Upper lobe of left lung (tissue), 6 donors: Measurements from ENCODE around the gene UBAC1. TPM values are rescaled to one million over a fixed set of nuclear protein-coding genes. Genes with fewer than 3 reads are reported as not detected.
A peak's percentile ranks its signal among the peaks of the same experiment; 100 is the strongest.

Experiments used
- ATAC-seq, 2 donors: fragments of 200-7000 bp; cut with Tn5 transposase; one replicate each; pipeline ENCODE4 v1.9.1; 2022; ENCODE audit warnings: mild to moderate bottlenecking in 2 of 2, moderate library complexity in 2 of 2; ENCODE audit not compliant: low FRiP score in 2 of 2
- DNase-seq, 2 donors: peaks; one replicate each; pipeline ENCODE4 v3.0.0-alpha.2; 2019 to 2020
- H3K27ac ChIP-seq, 4 donors: fragments of 200-600 bp; sonication (generic); one replicate each; pipeline ENCODE4 v1.5.1; 2016 to 2019
- H3K27me3 ChIP-seq, 4 donors: fragments of 200-600 bp; sonication (generic); one replicate each; pipeline ENCODE4 v1.5.1; 2017 to 2019
- H3K36me3 ChIP-seq, 4 donors: fragments of 200-600 bp; sonication (generic); one replicate each; pipeline ENCODE4 v1.5.1; 2016 to 2019
- H3K4me1 ChIP-seq, 4 donors: fragments of 200-600 bp; sonication (generic); one replicate each; pipeline ENCODE4 v1.5.1; 2018 to 2019
- H3K4me3 ChIP-seq, 4 donors: fragments of 200-600 bp; sonication (generic); one replicate each; pipeline ENCODE4 v1.5.1; 2017 to 2019; ENCODE audit warnings: mild to moderate bottlenecking in 2 of 4, moderate library complexity in 1 of 4
- H3K9me3 ChIP-seq, 4 donors: fragments of 200-600 bp; sonication (generic); one replicate each; pipeline ENCODE4 v1.5.1; 2018 to 2019
- CTCF ChIP-seq, 6 experiments: fragments of 450-650 bp in 4 of 6; fragments of 200-600 bp in 2 of 6; sonication (generic) in 2 of 6; IDR thresholded peaks; one replicate each; pipeline ENCODE4 v1.5.1; 2016 to 2019; ENCODE audit warnings: antibody characterized with exemption in 6 of 6
- EP300 ChIP-seq, 4 donors: sonication (generic); formaldehyde crosslinking; IDR thresholded peaks; one replicate each; pipeline ENCODE4 v1.5.1; 2017; ENCODE audit warnings: antibody characterized with exemption in 4 of 4, control low read depth in 2 of 4
- POLR2A ChIP-seq, 4 donors: fragments of 450-650 bp; IDR thresholded peaks; one replicate each; pipeline ENCODE4 v1.5.1; 2016 to 2017; ENCODE audit warnings: antibody characterized with exemption in 4 of 4, mild to moderate bottlenecking in 2 of 4
- POLR2AphosphoS5 ChIP-seq, 2 donors: sonication (generic); formaldehyde crosslinking; IDR thresholded peaks; one replicate each; pipeline ENCODE4 v1.5.1; 2017; ENCODE audit warnings: antibody characterized with exemption in 2 of 2
- WGBS, 2 donors: methylation state at CpG; one replicate each; pipeline ENCODE4 v1.1.5; 2017 to 2018; 5-methylcytosine and 5-hydroxymethylcytosine counted together
- total RNA-seq, 6 donors: library from RNA; depleted of rRNA in 4 of 6; stranded (reverse); fragments of >200 nt in 4 of 6; gene quantifications; one replicate each; pipeline versions ENCODE4 v1.1.0 to v1.2.1, GENCODE V29; 2016 to 2021
- donor health status: DM: no; HTN: no; CAD: no; lungs with moderate emphysema.
- donor health status: DM: no; HTN: yes; CAD: no; lungs with severe emphysema.

The UBAC1 gene
- total RNA-seq, 6 donors from 2014 or later = 38.0 to 72.3 (median 49.3) TPM

- WGBS, 2 donors = 90 to 96% methylated on average over 4 to 16 of the region's 23 CpGs
- H3K4me1 ChIP-seq = no peaks in the 10 kb centered on the region
- DNase-seq = peak in 1 of 2 donors; percentile 62
- no peak for TF ChIP-seq POLR2AphosphoS5 (IDR thresholded peaks at IDR 0.05)
- peaks cover 0 to 48% (median 32%) of the 10 kb centered on the region in 4 donors for H3K36me3 ChIP-seq
- H3K9me3 ChIP-seq = no peaks in the 10 kb centered on the region
- no peak overlapping the region for H3K27ac ChIP-seq
- H3K4me3 ChIP-seq = no peak overlapping the region
- no peak for ATAC-seq
- no peaks in the 10 kb centered on the region for H3K27me3 ChIP-seq
Measured at GRCh38 chr9:135928074-135928730, 33.0 kb downstream of the UBAC1 start.

- DNase-seq (peak in 1 of 2 donors; percentile 74), ATAC-seq (peak in 1 of 2 donors; percentile 8)
- TF ChIP-seq POLR2A (IDR thresholded peaks at IDR 0.05) (no peak), EP300 (IDR thresholded peaks at IDR 0.05) (no peak), POLR2AphosphoS5 (IDR thresholded peaks at IDR 0.05) (no peak), CTCF (IDR thresholded peaks at IDR 0.05) (no peak)
Measured at GRCh38 chr9:135927195-135928013, 33.8 kb downstream of the UBAC1 start.

GRCh38 chr9:135926402-135927194, 34.6 kb downstream of the UBAC1 start:
- Histone ChIP-seq H3K4me1 (no peaks in the 10 kb centered on the region), H3K9me3 (no peaks in the 10 kb centered on the region), H3K27me3 (no peaks in the 10 kb centered on the region), H3K4me3 (no peak overlapping the region), H3K27ac (peak overlapping the region in 1 of 4 donors; percentile 28), H3K36me3 (peaks cover 0 to 34% (median 20%) of the 10 kb centered on the region in 4 donors)
- peak; percentile 3 to 66 for ATAC-seq
- TF ChIP-seq EP300 (IDR thresholded peaks at IDR 0.05) = no peak
- TF ChIP-seq CTCF (IDR thresholded peaks at IDR 0.05) = no peak
- no peak for TF ChIP-seq POLR2A (IDR thresholded peaks at IDR 0.05)
- no peak for TF ChIP-seq POLR2AphosphoS5 (IDR thresholded peaks at IDR 0.05)
- 74 to 79% methylated on average over 15 to 26 of the region's 27 CpGs for WGBS, 2 donors
- peak; percentile 62 to 71 for DNase-seq

More at GRCh38 chr9:135927195-135928013, 33.8 kb downstream of the UBAC1 start:
- 92% methylated on average over 10 to 17 of the region's 25 CpGs for WGBS, 2 donors
- no peaks in the 10 kb centered on the region for H3K4me1 ChIP-seq
- H3K36me3 ChIP-seq = peaks cover 0 to 40% (median 26%) of the 10 kb centered on the region in 4 donors
- no peak overlapping the region for H3K4me3 ChIP-seq
- H3K27ac ChIP-seq = peak overlapping the region in 1 of 4 donors; percentile 28
- H3K9me3 ChIP-seq = no peaks in the 10 kb centered on the region
- H3K27me3 ChIP-seq = no peaks in the 10 kb centered on the region

GRCh38 chr9:135925496-135926133, 35.6 kb downstream of the UBAC1 start:
- ATAC-seq (no peak), DNase-seq (no peak)
- Histone ChIP-seq H3K36me3 (peaks cover 0 to 24% (median 11%) of the 10 kb centered on the region in 4 donors), H3K27me3 (no peaks in the 10 kb centered on the region), H3K27ac (no peak overlapping the region), H3K4me3 (no peak overlapping the region), H3K9me3 (no peaks in the 10 kb centered on the region), H3K4me1 (no peaks in the 10 kb centered on the region)
- TF ChIP-seq CTCF (IDR thresholded peaks at IDR 0.05) (no peak), EP300 (IDR thresholded peaks at IDR 0.05) (no peak), POLR2A (IDR thresholded peaks at IDR 0.05) (no peak), POLR2AphosphoS5 (IDR thresholded peaks at IDR 0.05) (no peak)
- 92 to 97% methylated on average over 15 to 19 of the region's 19 CpGs for WGBS, 2 donors
